WTC11 (cell line): ENCODE data around the gene FRYL. TPM values are rescaled to one million over a fixed set of nuclear protein-coding genes. Genes with fewer than 3 reads are reported as not detected.

ENCODE experiments used
- ATAC-seq: fragments of 200-7000 bp; cut with Tn5 transposase; 2 replicates; pipeline ENCODE4 v1.10.0; 2021; ENCODE audit warnings: mild to moderate bottlenecking, moderate library complexity
- CTCF ChIA-PET: fragments of 300-600 bp; sonication (Branson Sonifier 250); formaldehyde crosslinking; loops from one replicate; lab custom pipeline; 2021; ENCODE audit warnings: antibody characterized with exemption; lab: Charles Lee
- POLR2A ChIA-PET: fragments of 350-600 bp; sonication (Branson Sonifier 250); formaldehyde crosslinking; loops from one replicate; lab custom pipeline; 2021; ENCODE audit warnings: antibody characterized with exemption; lab: Charles Lee
- DNase-seq: peaks from one replicate; pipeline ENCODE4 v3.0.0; 2021; ENCODE audit warnings: low spot score
- H3K27ac Mint-ChIP-seq: 2 replicates; pipeline ENCODE4 v1.8.0; 2021; ENCODE audit warnings: mixed read lengths
- H3K27me3 Mint-ChIP-seq: 2 replicates; pipeline ENCODE4 v1.8.0; 2021; ENCODE audit warnings: low read depth, mild to moderate bottlenecking, moderate library complexity, mixed read lengths
- H3K36me3 Mint-ChIP-seq: 2 replicates; pipeline ENCODE4 v1.8.0; 2021; ENCODE audit warnings: mixed read lengths
- H3K4me1 Mint-ChIP-seq: 2 replicates; pipeline ENCODE4 v1.8.0; 2022; ENCODE audit warnings: mixed read lengths
- H3K4me3 Mint-ChIP-seq: 2 replicates; pipeline ENCODE4 v1.8.0; 2021; ENCODE audit warnings: mild to moderate bottlenecking, moderate library complexity, mixed read lengths
- H3K9me3 Mint-ChIP-seq: 2 replicates; pipeline ENCODE4 v1.8.0; 2021; ENCODE audit warnings: mixed read lengths
- CBFB ChIP-seq: sonication (generic); formaldehyde crosslinking; IDR thresholded peaks from 2 replicates; pipeline ENCODE4 v1.8.1; 2022; ENCODE audit warnings: mild to moderate bottlenecking, low read depth, missing genetic modification reagents
- ESRRA ChIP-seq: sonication (generic); formaldehyde crosslinking; IDR thresholded peaks from 2 replicates; pipeline ENCODE4 v1.8.1; 2022; ENCODE audit warnings: mild to moderate bottlenecking, missing genetic modification reagents, borderline replicate concordance
- GABPB1 ChIP-seq: sonication (generic); formaldehyde crosslinking; IDR thresholded peaks from 2 replicates; pipeline ENCODE4 v1.8.1; 2023; ENCODE audit warnings: mild to moderate bottlenecking, missing genetic modification reagents
- NFATC4 ChIP-seq: fragments of 250-450 bp; sonication (Bioruptor Pico); IDR thresholded peaks from 2 replicates; pipeline ENCODE4 v1.9.0; 2021; ENCODE audit warnings: mild to moderate bottlenecking
- RORB ChIP-seq: fragments of 250-450 bp; sonication (Bioruptor Pico); IDR thresholded peaks from 2 replicates; pipeline ENCODE4 v1.9.0; 2021; ENCODE audit warnings: mild to moderate bottlenecking
- ZBTB21 ChIP-seq: sonication (generic); formaldehyde crosslinking; IDR thresholded peaks from 2 replicates; pipeline ENCODE4 v1.8.1; 2023; ENCODE audit warnings: mild to moderate bottlenecking, missing genetic modification reagents, borderline replicate concordance
- ZNF219 ChIP-seq: sonication (generic); formaldehyde crosslinking; IDR thresholded peaks from 2 replicates; pipeline ENCODE4 v1.8.0; 2023; ENCODE audit warnings: missing genetic modification reagents, mild to moderate bottlenecking, borderline replicate concordance
- ZNF232 ChIP-seq: sonication (generic); formaldehyde crosslinking; IDR thresholded peaks from 2 replicates; pipeline ENCODE4 v1.8.0; 2022; ENCODE audit warnings: mild to moderate bottlenecking, missing genetic modification reagents
- ZNF263 ChIP-seq: sonication (generic); formaldehyde crosslinking; IDR thresholded peaks from 2 replicates; pipeline ENCODE4 v1.8.1; 2022; ENCODE audit warnings: low read depth, mild to moderate bottlenecking, moderate library complexity, missing genetic modification reagents
- ZNF671 ChIP-seq: fragments of 250-450 bp; sonication (Bioruptor Pico); IDR thresholded peaks from 2 replicates; pipeline ENCODE4 v1.8.0; 2021; ENCODE audit warnings: mild to moderate bottlenecking
- total RNA-seq: library from RNA; stranded (reverse); gene quantifications from 3 replicates; pipeline ENCODE4 v1.2.3, GENCODE V29; 2021
- TF ChIP-seq, protein P1 (sequence below): sonication (generic); formaldehyde crosslinking; IDR thresholded peaks from 2 replicates; pipeline ENCODE4 v1.8.0; 2023; ENCODE audit warnings: missing genetic modification reagents, mild to moderate bottlenecking, borderline replicate concordance
- TF ChIP-seq, protein P2 (sequence below): sonication (generic); formaldehyde crosslinking; IDR thresholded peaks from 2 replicates; pipeline ENCODE4 v1.8.1; 2023; ENCODE audit warnings: mild to moderate bottlenecking, missing genetic modification reagents
- TF ChIP-seq, protein P3 (sequence below): sonication (generic); formaldehyde crosslinking; IDR thresholded peaks from 2 replicates; pipeline ENCODE4 v1.8.0; 2022; ENCODE audit warnings: mild to moderate bottlenecking, missing genetic modification reagents
- TF ChIP-seq, protein P4 (sequence below): sonication (generic); formaldehyde crosslinking; IDR thresholded peaks from 2 replicates; pipeline ENCODE4 v1.8.1; 2022; ENCODE audit warnings: missing genetic modification reagents, borderline replicate concordance
- TF ChIP-seq, protein P5 (sequence below): sonication (generic); formaldehyde crosslinking; IDR thresholded peaks from 2 replicates; pipeline ENCODE4 v1.8.0; 2023; ENCODE audit warnings: missing genetic modification reagents

The FRYL gene
- total RNA-seq, 1 experiment from 2014 or later: 38.7 TPM

DNA sequence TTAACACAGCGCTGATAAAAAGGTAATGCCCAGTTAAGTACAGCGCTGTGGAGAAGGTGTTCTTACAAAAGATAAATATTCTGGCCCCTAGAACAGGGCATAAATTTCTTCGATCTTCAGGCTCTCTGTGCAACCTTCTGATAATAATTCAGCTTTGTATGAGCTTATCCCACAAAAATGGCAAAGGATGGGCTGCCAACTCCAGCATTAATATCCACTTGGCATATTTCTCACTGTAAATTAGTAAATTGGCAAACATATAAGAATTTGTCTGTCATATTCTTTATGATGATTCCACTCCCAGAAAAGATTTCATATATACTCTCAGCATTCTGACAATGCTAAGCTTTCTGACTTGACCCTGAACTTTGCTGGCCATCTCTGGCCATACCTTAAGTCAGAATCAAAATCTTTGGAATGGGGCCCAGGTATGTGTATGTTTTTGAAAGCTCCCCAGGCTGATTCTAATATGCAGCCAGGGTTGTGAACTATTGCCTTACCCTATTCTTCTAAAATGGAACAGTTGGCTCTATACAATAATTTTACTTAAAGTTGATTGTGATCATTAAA lies 134.8 kb downstream of the FRYL start:
- ChIA-PET POLR2A (no interaction called here), CTCF (no interaction called here)
- ATAC-seq (no peak), DNase-seq (no peak)
- no peak for TF ChIP-seq ZNF263
- TF ChIP-seq, protein P1, sequence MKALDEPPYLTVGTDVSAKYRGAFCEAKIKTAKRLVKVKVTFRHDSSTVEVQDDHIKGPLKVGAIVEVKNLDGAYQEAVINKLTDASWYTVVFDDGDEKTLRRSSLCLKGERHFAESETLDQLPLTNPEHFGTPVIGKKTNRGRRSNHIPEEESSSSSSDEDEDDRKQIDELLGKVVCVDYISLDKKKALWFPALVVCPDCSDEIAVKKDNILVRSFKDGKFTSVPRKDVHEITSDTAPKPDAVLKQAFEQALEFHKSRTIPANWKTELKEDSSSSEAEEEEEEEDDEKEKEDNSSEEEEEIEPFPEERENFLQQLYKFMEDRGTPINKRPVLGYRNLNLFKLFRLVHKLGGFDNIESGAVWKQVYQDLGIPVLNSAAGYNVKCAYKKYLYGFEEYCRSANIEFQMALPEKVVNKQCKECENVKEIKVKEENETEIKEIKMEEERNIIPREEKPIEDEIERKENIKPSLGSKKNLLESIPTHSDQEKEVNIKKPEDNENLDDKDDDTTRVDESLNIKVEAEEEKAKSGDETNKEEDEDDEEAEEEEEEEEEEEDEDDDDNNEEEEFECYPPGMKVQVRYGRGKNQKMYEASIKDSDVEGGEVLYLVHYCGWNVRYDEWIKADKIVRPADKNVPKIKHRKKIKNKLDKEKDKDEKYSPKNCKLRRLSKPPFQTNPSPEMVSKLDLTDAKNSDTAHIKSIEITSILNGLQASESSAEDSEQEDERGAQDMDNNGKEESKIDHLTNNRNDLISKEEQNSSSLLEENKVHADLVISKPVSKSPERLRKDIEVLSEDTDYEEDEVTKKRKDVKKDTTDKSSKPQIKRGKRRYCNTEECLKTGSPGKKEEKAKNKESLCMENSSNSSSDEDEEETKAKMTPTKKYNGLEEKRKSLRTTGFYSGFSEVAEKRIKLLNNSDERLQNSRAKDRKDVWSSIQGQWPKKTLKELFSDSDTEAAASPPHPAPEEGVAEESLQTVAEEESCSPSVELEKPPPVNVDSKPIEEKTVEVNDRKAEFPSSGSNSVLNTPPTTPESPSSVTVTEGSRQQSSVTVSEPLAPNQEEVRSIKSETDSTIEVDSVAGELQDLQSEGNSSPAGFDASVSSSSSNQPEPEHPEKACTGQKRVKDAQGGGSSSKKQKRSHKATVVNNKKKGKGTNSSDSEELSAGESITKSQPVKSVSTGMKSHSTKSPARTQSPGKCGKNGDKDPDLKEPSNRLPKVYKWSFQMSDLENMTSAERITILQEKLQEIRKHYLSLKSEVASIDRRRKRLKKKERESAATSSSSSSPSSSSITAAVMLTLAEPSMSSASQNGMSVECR: no peak
- TF ChIP-seq CBFB (CRISPR knock-in tag): no peak
- no peak for TF ChIP-seq RORB
- TF ChIP-seq ESRRA: no peak
- TF ChIP-seq, protein P2, sequence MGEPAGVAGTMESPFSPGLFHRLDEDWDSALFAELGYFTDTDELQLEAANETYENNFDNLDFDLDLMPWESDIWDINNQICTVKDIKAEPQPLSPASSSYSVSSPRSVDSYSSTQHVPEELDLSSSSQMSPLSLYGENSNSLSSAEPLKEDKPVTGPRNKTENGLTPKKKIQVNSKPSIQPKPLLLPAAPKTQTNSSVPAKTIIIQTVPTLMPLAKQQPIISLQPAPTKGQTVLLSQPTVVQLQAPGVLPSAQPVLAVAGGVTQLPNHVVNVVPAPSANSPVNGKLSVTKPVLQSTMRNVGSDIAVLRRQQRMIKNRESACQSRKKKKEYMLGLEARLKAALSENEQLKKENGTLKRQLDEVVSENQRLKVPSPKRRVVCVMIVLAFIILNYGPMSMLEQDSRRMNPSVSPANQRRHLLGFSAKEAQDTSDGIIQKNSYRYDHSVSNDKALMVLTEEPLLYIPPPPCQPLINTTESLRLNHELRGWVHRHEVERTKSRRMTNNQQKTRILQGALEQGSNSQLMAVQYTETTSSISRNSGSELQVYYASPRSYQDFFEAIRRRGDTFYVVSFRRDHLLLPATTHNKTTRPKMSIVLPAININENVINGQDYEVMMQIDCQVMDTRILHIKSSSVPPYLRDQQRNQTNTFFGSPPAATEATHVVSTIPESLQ: no peak
- TF ChIP-seq, protein P3, sequence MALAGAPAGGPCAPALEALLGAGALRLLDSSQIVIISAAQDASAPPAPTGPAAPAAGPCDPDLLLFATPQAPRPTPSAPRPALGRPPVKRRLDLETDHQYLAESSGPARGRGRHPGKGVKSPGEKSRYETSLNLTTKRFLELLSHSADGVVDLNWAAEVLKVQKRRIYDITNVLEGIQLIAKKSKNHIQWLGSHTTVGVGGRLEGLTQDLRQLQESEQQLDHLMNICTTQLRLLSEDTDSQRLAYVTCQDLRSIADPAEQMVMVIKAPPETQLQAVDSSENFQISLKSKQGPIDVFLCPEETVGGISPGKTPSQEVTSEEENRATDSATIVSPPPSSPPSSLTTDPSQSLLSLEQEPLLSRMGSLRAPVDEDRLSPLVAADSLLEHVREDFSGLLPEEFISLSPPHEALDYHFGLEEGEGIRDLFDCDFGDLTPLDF (CRISPR knock-in tag): no peak
- TF ChIP-seq, protein P4, sequence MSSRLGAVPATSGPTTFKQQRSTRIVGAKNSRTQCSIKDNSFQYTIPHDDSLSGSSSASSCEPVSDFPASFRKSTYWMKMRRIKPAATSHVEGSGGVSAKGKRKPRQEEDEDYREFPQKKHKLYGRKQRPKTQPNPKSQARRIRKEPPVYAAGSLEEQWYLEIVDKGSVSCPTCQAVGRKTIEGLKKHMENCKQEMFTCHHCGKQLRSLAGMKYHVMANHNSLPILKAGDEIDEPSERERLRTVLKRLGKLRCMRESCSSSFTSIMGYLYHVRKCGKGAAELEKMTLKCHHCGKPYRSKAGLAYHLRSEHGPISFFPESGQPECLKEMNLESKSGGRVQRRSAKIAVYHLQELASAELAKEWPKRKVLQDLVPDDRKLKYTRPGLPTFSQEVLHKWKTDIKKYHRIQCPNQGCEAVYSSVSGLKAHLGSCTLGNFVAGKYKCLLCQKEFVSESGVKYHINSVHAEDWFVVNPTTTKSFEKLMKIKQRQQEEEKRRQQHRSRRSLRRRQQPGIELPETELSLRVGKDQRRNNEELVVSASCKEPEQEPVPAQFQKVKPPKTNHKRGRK (CRISPR knock-in tag): no peak
- TF ChIP-seq, protein P5, sequence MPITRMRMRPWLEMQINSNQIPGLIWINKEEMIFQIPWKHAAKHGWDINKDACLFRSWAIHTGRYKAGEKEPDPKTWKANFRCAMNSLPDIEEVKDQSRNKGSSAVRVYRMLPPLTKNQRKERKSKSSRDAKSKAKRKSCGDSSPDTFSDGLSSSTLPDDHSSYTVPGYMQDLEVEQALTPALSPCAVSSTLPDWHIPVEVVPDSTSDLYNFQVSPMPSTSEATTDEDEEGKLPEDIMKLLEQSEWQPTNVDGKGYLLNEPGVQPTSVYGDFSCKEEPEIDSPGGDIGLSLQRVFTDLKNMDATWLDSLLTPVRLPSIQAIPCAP: no peak
- TF ChIP-seq ZBTB21 (CRISPR knock-in tag): no peak
- TF ChIP-seq GABPB1: no peak
- no peak for TF ChIP-seq NFATC4
- no peak for TF ChIP-seq ZNF671 (CRISPR knock-in tag)
- no peak for TF ChIP-seq ZNF232
- no peak for TF ChIP-seq ZNF219 (CRISPR knock-in tag)
- Mint-ChIP-seq H3K36me3 (no peaks in the 10 kb centered on the region), H3K4me3 (no peak overlapping the region), H3K27me3 (no peaks in the 10 kb centered on the region), H3K4me1 (peaks cover 22% of the 10 kb centered on the region), H3K9me3 (no peaks in the 10 kb centered on the region), H3K27ac (no peak overlapping the region)
